Measurements from ENCODE around the gene ACHE. TPM values are rescaled to one million over a fixed set of nuclear protein-coding genes. Genes with fewer than 3 reads are reported as not detected.
A peak's percentile ranks its signal among the peaks of the same experiment; 100 is the strongest.

The ACHE gene
- total and polyA plus RNA-seq, 2 donors from 2014 or later: 1.6 to 3.6 TPM

GRCh38 chr7:100895956-100896731 is 456 bp upstream of the ACHE start:
- TF ChIP-seq, protein P1, sequence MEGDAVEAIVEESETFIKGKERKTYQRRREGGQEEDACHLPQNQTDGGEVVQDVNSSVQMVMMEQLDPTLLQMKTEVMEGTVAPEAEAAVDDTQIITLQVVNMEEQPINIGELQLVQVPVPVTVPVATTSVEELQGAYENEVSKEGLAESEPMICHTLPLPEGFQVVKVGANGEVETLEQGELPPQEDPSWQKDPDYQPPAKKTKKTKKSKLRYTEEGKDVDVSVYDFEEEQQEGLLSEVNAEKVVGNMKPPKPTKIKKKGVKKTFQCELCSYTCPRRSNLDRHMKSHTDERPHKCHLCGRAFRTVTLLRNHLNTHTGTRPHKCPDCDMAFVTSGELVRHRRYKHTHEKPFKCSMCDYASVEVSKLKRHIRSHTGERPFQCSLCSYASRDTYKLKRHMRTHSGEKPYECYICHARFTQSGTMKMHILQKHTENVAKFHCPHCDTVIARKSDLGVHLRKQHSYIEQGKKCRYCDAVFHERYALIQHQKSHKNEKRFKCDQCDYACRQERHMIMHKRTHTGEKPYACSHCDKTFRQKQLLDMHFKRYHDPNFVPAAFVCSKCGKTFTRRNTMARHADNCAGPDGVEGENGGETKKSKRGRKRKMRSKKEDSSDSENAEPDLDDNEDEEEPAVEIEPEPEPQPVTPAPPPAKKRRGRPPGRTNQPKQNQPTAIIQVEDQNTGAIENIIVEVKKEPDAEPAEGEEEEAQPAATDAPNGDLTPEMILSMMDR (IDR thresholded peaks at IDR 0.05; ENCODE audit: borderline replicate concordance, extremely low read depth, insufficient read depth): no peak
- Histone ChIP-seq H3K9me3 (ENCODE audit: control insufficient read depth in 2 of 3, insufficient read depth in 1 of 3, low read length in 3 of 3) (no peaks in the 10 kb centered on the region), H3K4me3 (ENCODE audit: low read length in 3 of 3) (peak overlapping the region in 2 of 3 donors; percentile 37 to 47), H3K4me1 (ENCODE audit: control insufficient read depth in 2 of 3, insufficient read depth in 2 of 3, low read depth in 1 of 3, low read length in 3 of 3) (peaks cover 0 to 6% (median 0%) of the 10 kb centered on the region in 3 donors), H3K9ac (ENCODE audit: low read length in 3 of 3) (peak overlapping the region in 1 of 3 donors; percentile 40), H3K27me3 (ENCODE audit: control insufficient read depth, insufficient read depth, low read length) (peaks cover 5% of the 10 kb centered on the region), H3K27ac (ENCODE audit: low read depth in 2 of 2, low read length in 2 of 2) (peak overlapping the region in 1 of 2 donors; percentile 11), H3K36me3 (ENCODE audit: control insufficient read depth in 2 of 3, insufficient read depth in 3 of 3, low read length in 3 of 3) (no peaks in the 10 kb centered on the region)
- FAIRE-seq: no peak
- DNase-seq: peak; percentile 66 to 88 (median 75)
- intact Hi-C loops (cut with DNase I): loop anchor here (5.0 kb wide), 1 partner anchor 156 kb away; no protein-coding TSS in a partner anchor

GRCh38 chr7:100894860-100895700 is 608 bp downstream of the ACHE start:
- peak; percentile 80 to 89 (median 86) for DNase-seq
- peaks cover 5% of the 10 kb centered on the region for H3K27me3 ChIP-seq (ENCODE audit: control insufficient read depth, insufficient read depth, low read length)
- peak overlapping the region in 1 of 3 donors; percentile 35 for H3K4me3 ChIP-seq (ENCODE audit: low read length in 3 of 3)
- TF ChIP-seq, protein P1 (IDR thresholded peaks at IDR 0.05; ENCODE audit: borderline replicate concordance, extremely low read depth, insufficient read depth): peak; percentile 81
- H3K27ac ChIP-seq (ENCODE audit: low read depth in 2 of 2, low read length in 2 of 2): no peak overlapping the region
- intact Hi-C loops (cut with DNase I): loop anchor here (5.0 kb wide), 1 partner anchor 157 kb away; no protein-coding TSS in a partner anchor
- no peaks in the 10 kb centered on the region for H3K9me3 ChIP-seq (ENCODE audit: control insufficient read depth in 2 of 3, insufficient read depth in 1 of 3, low read length in 3 of 3)
- H3K36me3 ChIP-seq (ENCODE audit: control insufficient read depth in 2 of 3, insufficient read depth in 3 of 3, low read length in 3 of 3): no peaks in the 10 kb centered on the region
- H3K4me1 ChIP-seq (ENCODE audit: control insufficient read depth in 2 of 3, insufficient read depth in 2 of 3, low read depth in 1 of 3, low read length in 3 of 3): peaks cover 0 to 8% (median 0%) of the 10 kb centered on the region in 3 donors
- FAIRE-seq: no peak
- no peak overlapping the region for H3K9ac ChIP-seq (ENCODE audit: low read length in 3 of 3)

DNA sequence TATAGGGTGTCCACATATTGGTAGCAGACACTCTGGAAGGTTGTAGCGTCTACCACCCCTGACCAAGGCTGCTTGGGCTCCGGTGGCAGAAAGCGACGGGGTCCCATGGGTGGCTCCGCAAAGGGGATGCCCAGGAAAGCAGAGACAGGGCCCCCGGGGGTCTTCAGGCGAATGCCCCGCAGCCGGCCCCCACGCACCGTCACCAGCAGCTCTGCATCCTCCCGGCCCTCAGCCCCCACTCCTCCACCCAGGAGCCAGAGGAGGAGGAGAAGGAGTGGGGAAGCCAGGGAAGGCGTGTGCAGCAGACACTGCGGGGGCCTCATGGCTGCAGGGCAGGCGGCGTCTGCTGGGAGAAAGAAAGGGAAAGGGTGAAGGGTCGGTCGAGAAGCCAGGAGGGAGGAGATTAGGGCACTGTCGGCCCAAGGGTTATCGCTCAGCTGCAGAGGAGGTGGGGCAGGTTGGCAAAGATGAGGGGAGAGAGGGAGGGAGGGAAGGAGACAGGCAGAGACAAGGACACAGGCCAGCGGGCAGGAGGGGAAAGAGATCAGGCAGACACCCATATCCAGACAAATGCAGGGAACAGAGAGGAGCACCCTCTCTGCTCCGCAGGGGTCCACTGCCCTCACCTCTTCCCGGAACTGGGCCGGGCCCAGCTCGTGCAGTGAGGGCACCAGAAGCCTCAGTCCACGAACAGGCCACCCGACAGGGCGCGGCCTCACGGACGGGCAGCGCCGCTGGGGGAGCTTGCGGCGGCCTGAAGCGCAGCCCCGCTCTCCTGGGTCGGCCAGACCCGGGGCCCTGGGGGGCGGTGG is 1.6 kb downstream of the ACHE start:
- DNase-seq: peak in 1 of 5 donors; percentile 17
- Histone ChIP-seq H3K36me3 (ENCODE audit: control insufficient read depth in 2 of 3, insufficient read depth in 3 of 3, low read length in 3 of 3) (no peaks in the 10 kb centered on the region), H3K27me3 (ENCODE audit: control insufficient read depth, insufficient read depth, low read length) (peaks cover 5% of the 10 kb centered on the region), H3K27ac (ENCODE audit: low read depth in 2 of 2, low read length in 2 of 2) (no peak overlapping the region), H3K4me1 (ENCODE audit: control insufficient read depth in 2 of 3, insufficient read depth in 2 of 3, low read depth in 1 of 3, low read length in 3 of 3) (peaks cover 0 to 11% (median 0%) of the 10 kb centered on the region in 3 donors), H3K9ac (ENCODE audit: low read length in 3 of 3) (no peak overlapping the region), H3K4me3 (ENCODE audit: low read length in 3 of 3) (no peak overlapping the region), H3K9me3 (ENCODE audit: control insufficient read depth in 2 of 3, insufficient read depth in 1 of 3, low read length in 3 of 3) (no peaks in the 10 kb centered on the region)
- TF ChIP-seq, protein P1 (IDR thresholded peaks at IDR 0.05; ENCODE audit: borderline replicate concordance, extremely low read depth, insufficient read depth): no peak
- FAIRE-seq: no peak
- intact Hi-C loops (cut with DNase I): no loop called here
